ENCODE measurements around the gene INPP5J.
"Not testable (repeated sequence)": the region's sequence is repeated elsewhere in the genome, so short reads cannot be mapped to it uniquely, and the experiment has no call there.

Gene INPP5J

DNA sequence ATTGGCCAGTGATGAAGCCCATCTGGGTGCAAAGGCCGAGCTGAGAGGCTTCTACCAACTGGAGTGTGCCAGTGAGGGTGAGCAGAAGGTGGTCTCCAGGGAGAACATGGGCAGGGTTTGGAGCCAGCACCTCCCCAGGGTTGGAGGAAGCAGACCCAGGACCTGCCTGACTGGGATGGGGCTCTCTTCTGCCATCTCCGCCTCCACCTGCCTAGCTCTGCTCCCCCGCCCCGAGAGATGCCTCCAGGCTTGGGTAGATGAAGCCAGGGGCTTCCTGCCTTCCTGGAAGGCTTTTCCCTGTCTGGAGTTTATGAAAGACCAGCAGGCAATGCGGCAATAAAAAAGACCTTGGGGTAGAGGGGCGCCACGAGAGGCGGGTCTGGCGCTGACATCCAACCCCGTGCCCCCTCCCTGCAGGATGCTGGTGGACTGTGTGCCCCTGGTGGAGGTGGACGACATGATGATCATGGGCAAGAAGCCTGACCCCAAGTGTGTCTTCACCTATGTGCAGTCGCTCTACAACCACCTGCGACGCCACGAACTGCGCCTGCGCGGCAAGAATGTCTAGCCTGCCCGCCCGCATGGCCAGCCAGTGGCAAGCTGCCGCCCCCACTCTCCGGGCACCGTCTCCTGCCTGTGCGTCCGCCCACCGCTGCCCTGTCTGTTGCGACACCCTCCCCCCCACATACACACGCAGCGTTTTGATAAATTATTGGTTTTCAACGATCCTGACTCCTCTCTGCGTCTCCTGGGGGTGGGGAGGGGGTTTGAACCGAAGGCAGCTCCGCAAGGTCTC lies 18.7 kb upstream of the INPP5J start:
- H3K79me2 ChIP-seq (ENCODE audit: control insufficient read depth, insufficient read depth, low read length, unreplicated experiment): peaks cover 10% of the 10 kb centered on the region
- no peak overlapping the region for H2AFZ ChIP-seq (ENCODE audit: low read length, unreplicated experiment)
- H3K4me3 ChIP-seq (ENCODE audit: low read depth, low read length): no peak overlapping the region
- H3K4me1 ChIP-seq (ENCODE audit: control insufficient read depth, insufficient read depth, low read length, unreplicated experiment): peaks cover 30% of the 10 kb centered on the region
- H3K27ac ChIP-seq (ENCODE audit: low read depth, low read length): peak overlapping the region; percentile 91; the same call in 1 of the 2 replicates
- no peaks in the 10 kb centered on the region for H3K27me3 ChIP-seq (ENCODE audit: insufficient read depth, low read length)
- 0 out of 2 replicates have a peak, but pooled peaks cover 3% of the 10 kb centered on the region for H3K36me3 ChIP-seq (ENCODE audit: insufficient read depth, low read length)

DNA sequence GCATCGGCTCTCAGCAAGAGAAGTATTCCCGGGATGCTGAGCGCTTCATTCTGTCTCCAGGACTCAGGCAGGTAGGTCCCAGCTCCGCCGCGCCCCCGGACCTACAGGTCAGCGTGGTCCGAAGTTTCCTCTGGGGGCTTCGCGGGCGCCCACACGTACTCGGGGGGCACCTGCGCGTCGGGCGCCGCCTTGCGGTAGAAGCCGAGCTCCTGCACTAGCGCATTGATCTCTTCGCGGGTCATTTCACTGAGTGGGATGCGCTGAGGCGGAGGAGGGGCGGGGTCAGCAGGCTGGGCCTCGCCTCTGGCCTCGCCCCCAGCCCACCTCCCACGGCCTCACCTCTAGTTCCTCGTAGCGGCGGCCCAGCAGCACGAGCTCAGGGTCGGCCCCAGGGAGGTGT lies 17.9 kb upstream of the INPP5J start:
- no peak overlapping the region for H3K4me3 ChIP-seq (ENCODE audit: low read depth, low read length)

DNA sequence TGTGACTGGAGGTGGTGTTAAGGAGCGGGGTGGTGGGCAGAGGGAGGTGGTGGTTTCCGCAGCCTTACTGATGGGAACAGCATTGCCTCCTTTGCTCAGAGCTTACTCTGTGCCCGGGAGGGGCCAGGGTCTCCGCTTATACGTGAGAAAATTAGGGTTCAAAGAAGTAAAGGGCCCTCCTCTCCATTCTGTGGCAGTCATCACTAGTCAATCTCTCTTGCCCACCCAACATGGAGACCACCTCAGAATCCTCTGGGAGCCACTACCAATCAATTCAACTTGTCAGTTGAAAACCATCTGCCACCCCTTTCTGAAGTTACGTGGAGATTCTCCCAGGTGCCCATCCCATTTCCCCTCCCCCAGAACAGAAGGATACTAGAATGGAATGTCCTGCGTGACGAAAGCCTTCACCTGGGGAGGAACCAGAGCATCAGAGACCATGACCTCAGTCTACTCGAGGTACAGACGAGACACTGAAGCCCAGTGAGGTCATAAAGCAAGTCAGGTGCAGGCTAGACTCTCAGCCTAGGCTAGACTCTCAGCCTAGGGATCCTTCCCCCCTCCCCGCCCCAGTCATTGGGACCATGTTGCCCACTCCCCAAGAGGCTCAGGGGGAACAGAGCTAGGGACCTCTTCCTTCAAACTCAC lies 17.4 kb upstream of the INPP5J start:
- no peak overlapping the region for H2AFZ ChIP-seq (ENCODE audit: low read length, unreplicated experiment)
- no peaks in the 10 kb centered on the region for H3K27me3 ChIP-seq (ENCODE audit: insufficient read depth, low read length)
- peaks cover 10% of the 10 kb centered on the region for H3K79me2 ChIP-seq (ENCODE audit: control insufficient read depth, insufficient read depth, low read length, unreplicated experiment)
- peak overlapping the region; percentile 85 for H3K4me3 ChIP-seq (ENCODE audit: low read depth, low read length)
- peaks cover 30% of the 10 kb centered on the region for H3K4me1 ChIP-seq (ENCODE audit: control insufficient read depth, insufficient read depth, low read length, unreplicated experiment)
- peak overlapping the region; percentile 88; the same call in 1 of the 2 replicates for H3K27ac ChIP-seq (ENCODE audit: low read depth, low read length)
- H3K36me3 ChIP-seq (ENCODE audit: insufficient read depth, low read length): 0 out of 2 replicates have a peak, but pooled peaks cover 3% of the 10 kb centered on the region

More for the DNA sequence above, 17.9 kb upstream of the INPP5J start:
- H3K27ac ChIP-seq (ENCODE audit: low read depth, low read length): no peak overlapping the region
- no peaks in the 10 kb centered on the region for H3K27me3 ChIP-seq (ENCODE audit: insufficient read depth, low read length)
- no peak overlapping the region for H2AFZ ChIP-seq (ENCODE audit: low read length, unreplicated experiment)
- peaks cover 30% of the 10 kb centered on the region for H3K4me1 ChIP-seq (ENCODE audit: control insufficient read depth, insufficient read depth, low read length, unreplicated experiment)
- 0 out of 2 replicates have a peak, but pooled peaks cover 3% of the 10 kb centered on the region for H3K36me3 ChIP-seq (ENCODE audit: insufficient read depth, low read length)
- H3K79me2 ChIP-seq (ENCODE audit: control insufficient read depth, insufficient read depth, low read length, unreplicated experiment): peaks cover 10% of the 10 kb centered on the region

DNA sequence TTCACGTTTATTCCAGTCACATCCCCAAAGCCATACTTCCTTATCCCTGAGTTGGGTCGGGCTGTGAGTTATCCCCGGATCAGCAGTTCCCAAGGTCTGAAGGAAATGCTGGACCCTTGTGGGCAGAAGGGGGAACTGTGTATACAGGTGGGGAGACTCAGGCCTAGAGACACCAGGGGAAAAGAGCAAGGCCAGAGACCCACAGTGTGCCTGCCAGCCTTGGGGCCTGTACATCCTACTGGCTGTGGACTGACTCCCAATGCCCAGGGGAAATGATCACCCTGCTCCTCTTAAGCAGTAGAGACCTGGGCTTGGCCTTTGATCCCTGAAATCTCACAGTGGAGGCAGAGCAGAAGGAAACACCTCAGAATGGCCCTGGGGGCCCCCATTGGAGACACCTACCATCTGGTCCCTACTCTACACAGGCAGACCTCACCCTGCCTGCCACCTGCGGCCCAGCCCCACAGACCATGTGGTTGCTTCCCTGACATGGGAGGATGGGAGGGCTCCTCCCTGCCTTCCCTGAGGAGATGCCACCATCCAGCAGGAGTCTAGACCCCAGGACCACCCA lies 16.7 kb upstream of the INPP5J start:
- Histone ChIP-seq H3K4me3 (ENCODE audit: low read depth, low read length) (peak overlapping the region; percentile 85), H3K27ac (ENCODE audit: low read depth, low read length) (peak overlapping the region; percentile 88)

DNA sequence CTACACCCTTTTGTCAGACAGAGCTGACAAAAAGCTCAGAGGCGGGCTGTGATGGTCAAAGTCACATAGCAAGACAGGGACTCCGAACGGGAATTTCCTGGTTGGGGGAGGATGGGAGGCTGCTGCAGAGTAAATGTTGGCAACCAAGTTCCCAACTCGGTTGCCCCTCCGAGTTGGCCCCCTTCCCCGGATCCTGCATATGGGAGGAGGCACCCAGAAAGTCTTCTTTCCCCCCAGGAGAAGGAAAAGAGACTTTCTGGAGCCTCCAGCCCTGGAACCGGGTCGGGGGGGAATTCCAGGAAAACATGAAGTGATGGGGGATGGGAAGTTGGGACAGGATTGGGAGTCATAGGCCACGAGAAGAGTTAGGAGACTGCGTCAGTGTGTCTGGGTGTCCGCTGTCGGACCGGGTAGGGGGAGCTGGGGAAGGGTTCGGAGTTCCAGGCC lies 16.0 kb upstream of the INPP5J start:
- Histone ChIP-seq H3K27ac (ENCODE audit: low read depth, low read length) (peak overlapping the region; percentile 88), H3K27me3 (ENCODE audit: insufficient read depth, low read length) (no peaks in the 10 kb centered on the region), H2AFZ (ENCODE audit: low read length, unreplicated experiment) (peak overlapping the region; percentile 32), H3K4me3 (ENCODE audit: low read depth, low read length) (peak overlapping the region; percentile 85), H3K36me3 (ENCODE audit: insufficient read depth, low read length) (0 out of 2 replicates have a peak, but pooled peaks cover 2% of the 10 kb centered on the region), H3K79me2 (ENCODE audit: control insufficient read depth, insufficient read depth, low read length, unreplicated experiment) (peaks cover 10% of the 10 kb centered on the region), H3K4me1 (ENCODE audit: control insufficient read depth, insufficient read depth, low read length, unreplicated experiment) (peaks cover 28% of the 10 kb centered on the region)

More for the DNA sequence above, 16.7 kb upstream of the INPP5J start:
- H3K36me3 ChIP-seq (ENCODE audit: insufficient read depth, low read length): 0 out of 2 replicates have a peak, but pooled peaks cover 3% of the 10 kb centered on the region
- H2AFZ ChIP-seq (ENCODE audit: low read length, unreplicated experiment): no peak overlapping the region
- peaks cover 10% of the 10 kb centered on the region for H3K79me2 ChIP-seq (ENCODE audit: control insufficient read depth, insufficient read depth, low read length, unreplicated experiment)
- peaks cover 30% of the 10 kb centered on the region for H3K4me1 ChIP-seq (ENCODE audit: control insufficient read depth, insufficient read depth, low read length, unreplicated experiment)
- no peaks in the 10 kb centered on the region for H3K27me3 ChIP-seq (ENCODE audit: insufficient read depth, low read length)

DNA sequence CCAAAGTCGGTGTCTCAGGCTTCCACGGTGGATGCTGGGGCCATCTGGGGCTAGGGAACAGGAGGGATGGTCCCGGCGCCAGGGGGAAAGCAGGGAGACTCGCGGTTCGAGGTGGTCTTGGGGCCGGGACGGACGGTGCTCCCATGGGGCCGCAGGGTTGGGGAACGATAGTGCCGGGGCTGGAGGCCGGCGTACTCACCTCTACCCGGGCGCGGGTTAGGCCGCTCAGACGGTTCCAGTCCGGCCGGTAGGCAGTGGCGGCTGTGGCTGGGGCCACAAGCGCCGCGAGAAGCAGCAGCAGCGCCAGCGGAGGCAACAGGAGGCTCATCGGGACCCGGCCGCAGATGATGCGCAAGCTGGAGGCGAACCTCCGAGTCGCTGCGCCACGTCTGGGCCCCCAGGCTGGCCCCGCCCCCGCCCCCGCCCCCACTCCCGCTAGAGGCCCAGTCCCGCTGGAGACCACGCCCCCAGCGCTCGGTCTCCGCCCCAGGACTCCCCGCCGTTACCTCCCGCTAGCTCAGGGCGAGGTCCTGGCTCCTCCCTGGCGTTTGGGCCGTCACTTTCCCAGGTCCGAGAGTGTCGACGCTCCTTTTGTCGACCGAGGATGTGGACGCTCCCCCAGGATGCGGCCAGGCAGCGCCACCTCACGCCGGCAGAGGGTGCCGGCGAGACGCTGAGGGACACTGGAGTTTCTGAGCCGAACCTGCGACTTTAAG lies 15.4 kb upstream of the INPP5J start, which contains the start of gene SELENOM:
SELENOM (minus strand) TSS at position 391 of the 716 bp plus-strand sequence; CDS start at position 328, 63 bp downstream.
- Histone ChIP-seq H2AFZ (ENCODE audit: low read length, unreplicated experiment) (peak within 1 kb of the TSS; percentile 64), H3K27ac (ENCODE audit: low read depth, low read length) (peak within 1 kb of the TSS; percentile 88), H3K79me2 (ENCODE audit: control insufficient read depth, insufficient read depth, low read length, unreplicated experiment) (peaks cover 10% of the 10 kb centered on the region), H3K27me3 (ENCODE audit: insufficient read depth, low read length) (no peaks in the 10 kb centered on the region), H3K4me1 (ENCODE audit: control insufficient read depth, insufficient read depth, low read length, unreplicated experiment) (peaks cover 22% of the 10 kb centered on the region), H3K36me3 (ENCODE audit: insufficient read depth, low read length) (no peaks in the 10 kb centered on the region), H3K4me3 (ENCODE audit: low read depth, low read length) (peak within 1 kb of the TSS; percentile 85)

DNA sequence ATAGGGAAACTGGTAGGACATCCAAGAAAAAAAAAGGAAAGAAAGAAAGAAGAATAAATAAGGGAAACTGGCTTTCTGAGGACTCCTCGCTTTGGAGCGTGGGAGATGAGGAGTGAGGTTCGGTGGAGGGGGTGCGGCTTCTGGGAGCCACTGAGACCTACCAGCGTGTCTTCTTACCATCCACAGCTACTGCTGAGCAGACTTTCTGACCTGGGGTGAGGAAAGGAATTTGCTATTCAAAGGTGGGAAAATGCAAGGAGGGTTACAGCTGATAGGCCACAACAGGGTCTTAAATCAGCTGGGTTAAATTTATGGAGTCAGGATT lies 14.9 kb upstream of the INPP5J start:
- Histone ChIP-seq H3K27me3 (ENCODE audit: insufficient read depth, low read length) (no peaks in the 10 kb centered on the region), H3K79me2 (ENCODE audit: control insufficient read depth, insufficient read depth, low read length, unreplicated experiment) (peaks cover 10% of the 10 kb centered on the region), H3K27ac (ENCODE audit: low read depth, low read length) (no peak overlapping the region), H3K4me3 (ENCODE audit: low read depth, low read length) (peak overlapping the region; percentile 71), H3K36me3 (ENCODE audit: insufficient read depth, low read length) (no peaks in the 10 kb centered on the region), H3K4me1 (ENCODE audit: control insufficient read depth, insufficient read depth, low read length, unreplicated experiment) (peaks cover 17% of the 10 kb centered on the region), H2AFZ (ENCODE audit: low read length, unreplicated experiment) (peak overlapping the region; percentile 64)

DNA sequence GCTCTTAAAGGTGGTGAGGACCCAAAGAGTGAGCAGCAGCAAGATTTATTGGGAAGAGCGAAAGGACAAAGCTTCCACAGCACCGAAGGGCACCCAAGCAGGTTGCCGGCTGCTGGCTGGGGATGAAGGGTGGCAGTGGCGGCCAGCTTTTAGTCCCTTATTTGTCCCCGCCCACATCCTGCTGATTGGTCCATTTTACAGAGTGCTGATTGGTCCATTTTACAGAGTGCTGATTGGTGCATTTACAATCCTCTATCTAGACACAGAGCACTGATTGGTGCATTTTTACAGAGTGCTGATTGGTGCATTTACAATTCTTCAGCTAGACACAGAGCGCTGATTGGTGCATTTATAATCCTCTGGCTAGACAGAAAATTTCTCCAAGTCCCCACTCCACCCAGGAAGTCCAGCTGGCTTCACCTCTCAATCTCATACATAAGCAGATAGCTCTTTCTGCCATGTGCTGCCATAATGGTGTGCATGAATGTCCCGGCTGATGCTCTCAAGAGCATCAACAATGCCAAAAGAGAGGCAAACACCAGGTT lies 10.1 kb upstream of the INPP5J start:
- not testable (repeated sequence) for H3K4me3 ChIP-seq (ENCODE audit: low read depth, low read length); H3K27ac ChIP-seq (ENCODE audit: low read depth, low read length); H3K27me3 ChIP-seq (ENCODE audit: insufficient read depth, low read length); H3K79me2 ChIP-seq (ENCODE audit: control insufficient read depth, insufficient read depth, low read length, unreplicated experiment); H2AFZ ChIP-seq (ENCODE audit: low read length, unreplicated experiment); H3K4me1 ChIP-seq (ENCODE audit: control insufficient read depth, insufficient read depth, low read length, unreplicated experiment); H3K36me3 ChIP-seq (ENCODE audit: insufficient read depth, low read length)

DNA sequence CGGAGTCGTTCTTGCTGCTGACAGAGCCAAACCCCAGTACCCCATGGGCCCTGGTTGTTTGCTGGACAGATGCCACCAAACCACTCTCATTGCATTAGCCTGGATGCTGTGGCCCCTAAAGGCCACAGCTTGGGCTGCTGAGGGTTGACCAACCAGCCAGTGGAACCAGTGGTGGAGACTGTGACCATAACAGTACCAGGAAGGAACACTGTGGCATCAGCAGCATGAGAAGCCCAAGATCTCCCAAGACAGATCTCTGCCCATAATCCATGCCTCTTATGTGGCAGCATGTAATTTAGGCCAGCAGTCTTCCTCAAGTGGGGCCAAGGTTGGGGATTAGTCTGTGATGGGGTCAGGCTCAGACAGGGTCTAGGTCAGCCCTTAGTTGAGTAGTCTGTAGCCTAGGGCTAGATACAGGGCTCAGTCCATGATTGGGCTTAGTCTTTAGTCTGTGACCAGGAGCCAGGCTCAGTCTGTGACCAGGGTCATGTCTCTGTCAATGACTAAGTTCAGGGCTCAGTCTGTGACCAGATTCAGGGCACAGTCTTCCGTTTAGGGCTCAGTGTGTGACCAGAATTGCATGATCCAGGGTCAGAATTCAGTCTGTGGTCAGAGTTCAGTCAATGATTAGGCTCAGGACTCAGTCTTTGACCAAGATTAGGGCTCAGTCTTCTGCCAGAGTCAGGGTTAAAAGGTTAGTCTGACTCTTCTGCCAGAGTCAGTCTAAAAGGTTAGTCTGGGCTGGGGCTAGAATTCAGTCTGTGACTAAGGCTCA lies 4.5 kb upstream of the INPP5J start:
- H2AFZ ChIP-seq (ENCODE audit: low read length, unreplicated experiment): no peak overlapping the region
- no peaks in the 10 kb centered on the region for H3K27me3 ChIP-seq (ENCODE audit: insufficient read depth, low read length)
- H3K36me3 ChIP-seq (ENCODE audit: insufficient read depth, low read length): no peaks in the 10 kb centered on the region
- no peak overlapping the region for H3K27ac ChIP-seq (ENCODE audit: low read depth, low read length)
- no peak overlapping the region for H3K4me3 ChIP-seq (ENCODE audit: low read depth, low read length)
- H3K79me2 ChIP-seq (ENCODE audit: control insufficient read depth, insufficient read depth, low read length, unreplicated experiment): no peaks in the 10 kb centered on the region
- H3K4me1 ChIP-seq (ENCODE audit: control insufficient read depth, insufficient read depth, low read length, unreplicated experiment): no peaks in the 10 kb centered on the region
